ENCODE data around the gene PLCB2.

GRCh38 chr15:40329804-40330203 is 22.1 kb upstream of the PLCB2 start:
- TF ChIP-seq POLR2A (IDR thresholded peaks at IDR 0.05; ENCODE audit: low read length) (no peak), GATA1 (IDR thresholded peaks at IDR 0.05; ENCODE audit: low read depth, low read length) (no peak)

Measured in erythroblast (primary cell).